ENCODE measurements around the gene PCCA.
"Not testable (repeated sequence)": the region's sequence is repeated elsewhere in the genome, so short reads cannot be mapped to it uniquely, and the experiment has no call there.

GRCh38 chr13:100092273-100092672 lies 3.4 kb downstream of the PCCA start:
- TF ChIP-seq, protein P1, sequence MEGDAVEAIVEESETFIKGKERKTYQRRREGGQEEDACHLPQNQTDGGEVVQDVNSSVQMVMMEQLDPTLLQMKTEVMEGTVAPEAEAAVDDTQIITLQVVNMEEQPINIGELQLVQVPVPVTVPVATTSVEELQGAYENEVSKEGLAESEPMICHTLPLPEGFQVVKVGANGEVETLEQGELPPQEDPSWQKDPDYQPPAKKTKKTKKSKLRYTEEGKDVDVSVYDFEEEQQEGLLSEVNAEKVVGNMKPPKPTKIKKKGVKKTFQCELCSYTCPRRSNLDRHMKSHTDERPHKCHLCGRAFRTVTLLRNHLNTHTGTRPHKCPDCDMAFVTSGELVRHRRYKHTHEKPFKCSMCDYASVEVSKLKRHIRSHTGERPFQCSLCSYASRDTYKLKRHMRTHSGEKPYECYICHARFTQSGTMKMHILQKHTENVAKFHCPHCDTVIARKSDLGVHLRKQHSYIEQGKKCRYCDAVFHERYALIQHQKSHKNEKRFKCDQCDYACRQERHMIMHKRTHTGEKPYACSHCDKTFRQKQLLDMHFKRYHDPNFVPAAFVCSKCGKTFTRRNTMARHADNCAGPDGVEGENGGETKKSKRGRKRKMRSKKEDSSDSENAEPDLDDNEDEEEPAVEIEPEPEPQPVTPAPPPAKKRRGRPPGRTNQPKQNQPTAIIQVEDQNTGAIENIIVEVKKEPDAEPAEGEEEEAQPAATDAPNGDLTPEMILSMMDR (IDR thresholded peaks at IDR 0.05): not testable (repeated sequence)
- TF ChIP-seq POLR2A (IDR thresholded peaks at IDR 0.05): not testable (repeated sequence)

Measured in adrenal gland (tissue), 5 donors.